A673 (cell line): ENCODE data around the gene MYLK2.

ENCODE experiments used
- CTCF ChIP-seq: fragments of 300-800, 200-600 bp; sonication (generic); conservative IDR thresholded peaks from 2 replicates; pipeline ENCODE4 v1.5.1; 2017; ENCODE audit warnings: low read depth, mild to moderate bottlenecking, antibody characterized with exemption, low read length, moderate library complexity, mixed read lengths
- EZH2 ChIP-seq: fragments of 200-600 bp; sonication (generic); IDR thresholded peaks from 2 replicates; pipeline ENCODE4 v1.6.1; 2017; ENCODE audit warnings: borderline replicate concordance, low read depth, mild to moderate bottlenecking, mixed read lengths, antibody characterized with exemption, low read length; ENCODE audit not compliant: poor library complexity, severe bottlenecking

- no peak for TF ChIP-seq CTCF
- TF ChIP-seq EZH2, result no peak
Observed at GRCh38 chr20:31843881-31844280, 24.7 kb downstream of the MYLK2 start.
